SU-DHL-6 (cell line): ENCODE measurements around the gene GRIN2A.

Source experiments
- EZH2phosphoT487 ChIP-seq: fragments of 200-600 bp; sonication (generic), shearing (Covaris generic); conservative IDR thresholded peaks from 2 replicates; pipeline ENCODE4 v1.6.1; 2018; ENCODE audit warnings: mild to moderate bottlenecking, antibody characterized with exemption, low read length, moderate library complexity, mixed read lengths
- TF ChIP-seq, protein P1 (sequence below): fragments of 200-600 bp; sonication (generic); IDR thresholded peaks from one replicate; pipeline ENCODE4 v1.5.1; 2017; ENCODE audit warnings: antibody characterized with exemption, mild to moderate bottlenecking, low read length, moderate library complexity; ENCODE audit not compliant: insufficient read depth, poor library complexity, severe bottlenecking

- TF ChIP-seq, protein P1, sequence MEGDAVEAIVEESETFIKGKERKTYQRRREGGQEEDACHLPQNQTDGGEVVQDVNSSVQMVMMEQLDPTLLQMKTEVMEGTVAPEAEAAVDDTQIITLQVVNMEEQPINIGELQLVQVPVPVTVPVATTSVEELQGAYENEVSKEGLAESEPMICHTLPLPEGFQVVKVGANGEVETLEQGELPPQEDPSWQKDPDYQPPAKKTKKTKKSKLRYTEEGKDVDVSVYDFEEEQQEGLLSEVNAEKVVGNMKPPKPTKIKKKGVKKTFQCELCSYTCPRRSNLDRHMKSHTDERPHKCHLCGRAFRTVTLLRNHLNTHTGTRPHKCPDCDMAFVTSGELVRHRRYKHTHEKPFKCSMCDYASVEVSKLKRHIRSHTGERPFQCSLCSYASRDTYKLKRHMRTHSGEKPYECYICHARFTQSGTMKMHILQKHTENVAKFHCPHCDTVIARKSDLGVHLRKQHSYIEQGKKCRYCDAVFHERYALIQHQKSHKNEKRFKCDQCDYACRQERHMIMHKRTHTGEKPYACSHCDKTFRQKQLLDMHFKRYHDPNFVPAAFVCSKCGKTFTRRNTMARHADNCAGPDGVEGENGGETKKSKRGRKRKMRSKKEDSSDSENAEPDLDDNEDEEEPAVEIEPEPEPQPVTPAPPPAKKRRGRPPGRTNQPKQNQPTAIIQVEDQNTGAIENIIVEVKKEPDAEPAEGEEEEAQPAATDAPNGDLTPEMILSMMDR, result no peak
- TF ChIP-seq EZH2phosphoT487, result no peak
Measured at GRCh38 chr16:9837481-9837880, 344.7 kb downstream of the GRIN2A start.
